Measurements from ENCODE around the gene CAMKV. TPM values are rescaled to one million over a fixed set of nuclear protein-coding genes. Genes with fewer than 3 reads are reported as not detected.

Gene CAMKV
- total RNA-seq, 2 donors from 2014 or later: 0.75 to 7.1 TPM

- Mint-ChIP-seq H3K27me3 (ENCODE audit: insufficient read depth) (no peaks in the 10 kb centered on the region), H3K4me1 (no peaks in the 10 kb centered on the region), H3K36me3 (ENCODE audit: low read depth) (no peaks in the 10 kb centered on the region), H3K9me3 (no peaks in the 10 kb centered on the region), H3K4me3 (no peak overlapping the region), H3K27ac (no peak overlapping the region)
- DNase-seq: no peak
- no peak overlapping the region for H3K4me3 ChIP-seq (ENCODE audit: low read length)
- no peaks in the 10 kb centered on the region for H3K4me1 ChIP-seq (ENCODE audit: control insufficient read depth, insufficient read depth, low read length)
- H3K27me3 ChIP-seq (ENCODE audit: control insufficient read depth, insufficient read depth, low read length, poor library complexity, severe bottlenecking): no peaks in the 10 kb centered on the region
- WGBS, 2 experiments (ENCODE audit: insufficient coverage in 1 of 2, insufficient read length in 1 of 2): 90 to 97% methylated on average over 8 to 9 of the region's 9 CpGs
- TF ChIP-seq CTCF (conservative IDR thresholded peaks at IDR 0.05): no peak
- H3K27ac ChIP-seq (ENCODE audit: low read depth, low read length): no peak overlapping the region
- H3K36me3 ChIP-seq (ENCODE audit: control insufficient read depth, insufficient read depth, low read length): no peaks in the 10 kb centered on the region
- H3K9ac ChIP-seq (ENCODE audit: extremely low read depth, low read length, poor library complexity, severe bottlenecking): no peak overlapping the region
- no peaks in the 10 kb centered on the region for H3K9me3 ChIP-seq (ENCODE audit: control insufficient read depth, low read length)
These were observed 26.1 kb upstream of the CAMKV start for GRCh38 chr3:49895791-49896190.

- no peak overlapping the region for H3K9ac ChIP-seq (ENCODE audit: extremely low read depth, low read length, poor library complexity, severe bottlenecking)
- H3K4me3 ChIP-seq (ENCODE audit: low read length): no peak overlapping the region
- TF ChIP-seq CTCF (conservative IDR thresholded peaks at IDR 0.05): no peak
- no peak for DNase-seq
- H3K27me3 ChIP-seq (ENCODE audit: control insufficient read depth, insufficient read depth, low read length, poor library complexity, severe bottlenecking): no peaks in the 10 kb centered on the region
- H3K9me3 ChIP-seq (ENCODE audit: control insufficient read depth, low read length): no peaks in the 10 kb centered on the region
- Mint-ChIP-seq H3K4me3 (no peak overlapping the region), H3K36me3 (ENCODE audit: low read depth) (no peaks in the 10 kb centered on the region), H3K4me1 (no peaks in the 10 kb centered on the region), H3K9me3 (no peaks in the 10 kb centered on the region), H3K27me3 (ENCODE audit: insufficient read depth) (no peaks in the 10 kb centered on the region), H3K27ac (no peak overlapping the region)
- H3K27ac ChIP-seq (ENCODE audit: low read depth, low read length): no peak overlapping the region
- no peaks in the 10 kb centered on the region for H3K4me1 ChIP-seq (ENCODE audit: control insufficient read depth, insufficient read depth, low read length)
- no peaks in the 10 kb centered on the region for H3K36me3 ChIP-seq (ENCODE audit: control insufficient read depth, insufficient read depth, low read length)
- 85 to 87% methylated on average over 9 to 10 of the region's 10 CpGs for WGBS, 2 experiments (ENCODE audit: insufficient coverage in 1 of 2, insufficient read length in 1 of 2)
These were observed 19.6 kb upstream of the CAMKV start for GRCh38 chr3:49889296-49889695.

GRCh38 chr3:49886922-49887265 lies 17.2 kb upstream of the CAMKV start:
- Mint-ChIP-seq H3K4me1 (no peaks in the 10 kb centered on the region), H3K9me3 (no peaks in the 10 kb centered on the region), H3K4me3 (no peak overlapping the region), H3K27me3 (ENCODE audit: insufficient read depth) (no peaks in the 10 kb centered on the region), H3K36me3 (ENCODE audit: low read depth) (no peaks in the 10 kb centered on the region), H3K27ac (no peak overlapping the region)
- H3K4me1 ChIP-seq (ENCODE audit: control insufficient read depth, insufficient read depth, low read length): no peaks in the 10 kb centered on the region
- no peaks in the 10 kb centered on the region for H3K36me3 ChIP-seq (ENCODE audit: control insufficient read depth, insufficient read depth, low read length)
- TF ChIP-seq CTCF (conservative IDR thresholded peaks at IDR 0.05): no peak
- H3K27me3 ChIP-seq (ENCODE audit: control insufficient read depth, insufficient read depth, low read length, poor library complexity, severe bottlenecking): no peaks in the 10 kb centered on the region
- no peaks in the 10 kb centered on the region for H3K9me3 ChIP-seq (ENCODE audit: control insufficient read depth, low read length)
- H3K9ac ChIP-seq (ENCODE audit: extremely low read depth, low read length, poor library complexity, severe bottlenecking): no peak overlapping the region
- H3K4me3 ChIP-seq (ENCODE audit: low read length): no peak overlapping the region
- DNase-seq: no peak
- H3K27ac ChIP-seq (ENCODE audit: low read depth, low read length): no peak overlapping the region

Measured in endodermal cell (in vitro differentiated cells).